ENCODE measurements around the gene PPP1R36. TPM values are rescaled to one million over a fixed set of nuclear protein-coding genes. Genes with fewer than 3 reads are reported as not detected.

Gene PPP1R36
- total and polyA plus RNA-seq, 2 of the 4 experiments (the other 2 are of a cell fraction) = 0.15 to 0.54 TPM

DNA sequence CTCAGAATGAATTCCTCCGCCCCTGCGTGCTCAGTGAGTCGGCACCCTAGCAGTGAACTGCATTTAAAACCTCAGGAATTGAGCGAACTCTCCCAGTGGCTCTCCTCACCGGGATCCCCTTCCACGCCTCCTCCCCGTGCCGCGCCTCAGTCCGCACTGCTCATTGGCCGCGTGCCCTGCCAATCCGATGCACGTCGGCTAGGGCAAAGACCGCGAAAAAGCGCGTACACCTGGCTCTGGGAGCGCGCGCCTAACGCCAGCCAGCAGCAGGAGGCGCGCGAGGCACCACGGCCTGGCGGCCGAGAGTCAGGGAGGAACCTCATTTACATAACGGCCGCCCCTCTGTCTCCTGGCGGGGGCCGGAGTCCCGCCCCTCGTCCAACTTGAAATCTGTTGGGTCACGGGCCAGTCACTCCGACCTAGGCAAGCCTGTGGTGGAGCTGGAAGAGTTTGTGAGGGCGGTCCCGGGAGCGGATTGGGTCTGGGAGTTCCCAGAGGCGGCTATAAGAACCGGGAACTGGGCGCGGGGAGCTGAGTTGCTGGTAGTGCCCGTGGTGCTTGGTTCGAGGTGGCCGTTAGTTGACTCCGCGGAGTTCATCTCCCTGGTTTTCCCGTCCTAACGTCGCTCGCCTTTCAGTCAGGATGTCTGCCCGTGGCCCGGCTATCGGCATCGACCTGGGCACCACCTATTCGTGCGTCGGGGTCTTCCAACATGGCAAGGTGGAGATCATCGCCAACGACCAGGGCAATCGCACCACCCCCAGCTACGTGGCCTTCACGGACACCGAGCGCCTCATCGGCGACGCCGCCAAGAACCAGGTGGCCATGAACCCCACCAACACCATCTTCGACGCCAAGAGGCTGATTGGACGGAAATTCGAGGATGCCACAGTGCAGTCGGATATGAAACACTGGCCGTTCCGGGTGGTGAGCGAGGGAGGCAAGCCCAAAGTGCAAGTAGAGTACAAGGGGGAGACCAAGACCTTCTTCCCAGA is 9.3 kb upstream of the PPP1R36 start, which contains the start of gene HSPA2:
Gene HSPA2 (plus strand): TSS at position 534 of the 995 bp plus-strand sequence. CDS start 109 bp downstream, at position 643.
- H3K27ac ChIP-seq (ENCODE audit: insufficient read depth, low read length) = peak within 1 kb of the TSS; percentile 40
- H3K14ac ChIP-seq (replicated peaks; ENCODE audit: low read depth, low read length) = peak within 1 kb of the TSS; percentile 71
- peak within 1 kb of the TSS; percentile 19 for H4K5ac ChIP-seq (ENCODE audit: low read depth, low read length)
- peak within 1 kb of the TSS; percentile 86 for H2BK120ac ChIP-seq (ENCODE audit: low read depth, low read length)
- peak within 1 kb of the TSS; percentile 51 to 89 for H4K8ac ChIP-seq (ENCODE audit: low read depth in 2 of 2, low read length in 2 of 2)
- H2BK20ac ChIP-seq (ENCODE audit: low read depth, low read length) = no peak within 1 kb of the TSS
- in situ Hi-C loops (cut with MboI; ENCODE audit: low sequenced_read_pairs) (loop anchor here (5.0 to 25.0 kb wide), 2 partner anchors 92 to 372 kb away; partner anchors contain the start of gene CHURC1), dilution Hi-C loops (cut with HindIII; ENCODE audit: low sequenced_read_pairs, unreplicated experiment) (no loop called here), intact Hi-C loops (cut with micrococcal nuclease) (loop anchor here (1.0 to 5.0 kb wide), 5 partner anchors 72 to 222 kb away; no protein-coding TSS in a partner anchor)
- H3K23ac ChIP-seq (ENCODE audit: low read depth, low read length) = peak within 1 kb of the TSS; percentile 67; the same call in 1 of the 2 replicates
- ChIA-PET POLR2A (ENCODE audit: unreplicated experiment) (interaction anchor here (0.6 to 1.2 kb wide), 4 partner anchors 31 to 158 kb away, joined by 3 to 14 read pairs (median 4); no protein-coding TSS in a partner anchor), CTCF (interaction anchor here (0.5 to 1.8 kb wide), 9 partner anchors 16 to 272 kb away, joined by 3 to 13 read pairs (median 5); no protein-coding TSS in a partner anchor)
- peak within 1 kb of the TSS; percentile 44 for H2BK5ac ChIP-seq (ENCODE audit: low read depth, low read length, poor library complexity, severe bottlenecking)
- H2BK15ac ChIP-seq (ENCODE audit: low read depth, low read length) = peak within 1 kb of the TSS; percentile 60; the same call in 2 of the 3 replicates
- peak within 1 kb of the TSS; percentile 86 for H3K4ac ChIP-seq (ENCODE audit: low read depth, low read length)
- peak within 1 kb of the TSS; percentile 17 for H4K91ac ChIP-seq (ENCODE audit: insufficient read depth, low read depth, low read length)
- no peaks in the 10 kb centered on the region; the same call in 1 of the 2 replicates for H3K4me1 ChIP-seq (ENCODE audit: control insufficient read depth, insufficient read depth, low read length)
- 0 out of 2 replicates have a peak within 1 kb of the TSS, but pooled peaks have one; percentile 78 for H3K56ac ChIP-seq (ENCODE audit: extremely low read depth, insufficient read depth, low read length)
- no peaks in the 10 kb centered on the region; the same call in none of the 2 replicates for H4K20me1 ChIP-seq (ENCODE audit: insufficient read depth, low read length)
- H3K9me1 ChIP-seq (ENCODE audit: insufficient read depth, low read length) = peaks cover 12% of the 10 kb centered on the region; the same call in 1 of the 2 replicates
- peaks cover 11% of the 10 kb centered on the region for H3K9me3 ChIP-seq (ENCODE audit: control insufficient read depth, insufficient read depth, low read length)
- no peaks in the 10 kb centered on the region for H3K36me3 ChIP-seq (ENCODE audit: control insufficient read depth, insufficient read depth, low read length)
- peak within 1 kb of the TSS; percentile 71 for H2AK9ac ChIP-seq (replicated peaks; ENCODE audit: low read depth, low read length, poor library complexity)
- peaks cover 15 to 27% of the 10 kb centered on the region in 2 experiments; a peak in 3 of 4 replicates for H3K79me1 ChIP-seq (ENCODE audit: low read depth in 1 of 2, low read length in 2 of 2)
- H3K27me3 ChIP-seq (ENCODE audit: control insufficient read depth, insufficient read depth, low read length) = no peaks in the 10 kb centered on the region
- peak; percentile 95 for ATAC-seq (ENCODE audit: low read depth)
- BruUV-seq (replicated peaks) = no TSS peak
- H3K4me2 ChIP-seq (ENCODE audit: low read depth, low read length) = peak within 1 kb of the TSS; percentile 70
- peak within 1 kb of the TSS; percentile 94 for H2AK5ac ChIP-seq (ENCODE audit: low read depth, low read length)
- peak within 1 kb of the TSS; percentile 15; the same call in 1 of the 2 replicates for H3K9ac ChIP-seq (ENCODE audit: low read depth, low read length)
- peak within 1 kb of the TSS; percentile 94 for H2AFZ ChIP-seq (replicated peaks; ENCODE audit: low read length, poor library complexity)
- DNase-seq = peak; percentile 99
- WGBS, 2 experiments (ENCODE audit: extremely low coverage in 2 of 2, insufficient read length in 1 of 2) = 5% methylated on average over 35 of the region's 79 CpGs; no CpG with 5 or more reads in 1 of the 2 experiments
- H3K4me3 ChIP-seq (ENCODE audit: insufficient read depth, low read depth, low read length) = peak within 1 kb of the TSS; percentile 67
- peak within 1 kb of the TSS; percentile 3; the same call in 1 of the 2 replicates for H3K18ac ChIP-seq (ENCODE audit: low read depth, low read length)
- TF ChIP-seq, protein P1, sequence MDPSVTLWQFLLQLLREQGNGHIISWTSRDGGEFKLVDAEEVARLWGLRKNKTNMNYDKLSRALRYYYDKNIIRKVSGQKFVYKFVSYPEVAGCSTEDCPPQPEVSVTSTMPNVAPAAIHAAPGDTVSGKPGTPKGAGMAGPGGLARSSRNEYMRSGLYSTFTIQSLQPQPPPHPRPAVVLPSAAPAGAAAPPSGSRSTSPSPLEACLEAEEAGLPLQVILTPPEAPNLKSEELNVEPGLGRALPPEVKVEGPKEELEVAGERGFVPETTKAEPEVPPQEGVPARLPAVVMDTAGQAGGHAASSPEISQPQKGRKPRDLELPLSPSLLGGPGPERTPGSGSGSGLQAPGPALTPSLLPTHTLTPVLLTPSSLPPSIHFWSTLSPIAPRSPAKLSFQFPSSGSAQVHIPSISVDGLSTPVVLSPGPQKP (IDR thresholded peaks at IDR 0.05; ENCODE audit: borderline replicate concordance, low read depth, low read length) = no peak
- no peak for TF ChIP-seq RCOR1 (IDR thresholded peaks at IDR 0.05; ENCODE audit: insufficient replicate concordance, low read length)
- peak; percentile 12 for TF ChIP-seq FOS (IDR thresholded peaks at IDR 0.05; ENCODE audit: low read depth, low read length)
- peak; percentile 93 for TF ChIP-seq BHLHE40 (IDR thresholded peaks at IDR 0.05; ENCODE audit: low read depth, low read length)
- TF ChIP-seq NFE2L2 (IDR thresholded peaks at IDR 0.05; ENCODE audit: low read depth, low read length) = no peak
- TF ChIP-seq POLR2A (IDR thresholded peaks at IDR 0.05; ENCODE audit: low read depth, low read length) = peak; percentile 98
- TF ChIP-seq MAZ (IDR thresholded peaks at IDR 0.05; ENCODE audit: borderline replicate concordance, low read depth, low read length) = peak; percentile 91
- TF ChIP-seq, protein P2, sequence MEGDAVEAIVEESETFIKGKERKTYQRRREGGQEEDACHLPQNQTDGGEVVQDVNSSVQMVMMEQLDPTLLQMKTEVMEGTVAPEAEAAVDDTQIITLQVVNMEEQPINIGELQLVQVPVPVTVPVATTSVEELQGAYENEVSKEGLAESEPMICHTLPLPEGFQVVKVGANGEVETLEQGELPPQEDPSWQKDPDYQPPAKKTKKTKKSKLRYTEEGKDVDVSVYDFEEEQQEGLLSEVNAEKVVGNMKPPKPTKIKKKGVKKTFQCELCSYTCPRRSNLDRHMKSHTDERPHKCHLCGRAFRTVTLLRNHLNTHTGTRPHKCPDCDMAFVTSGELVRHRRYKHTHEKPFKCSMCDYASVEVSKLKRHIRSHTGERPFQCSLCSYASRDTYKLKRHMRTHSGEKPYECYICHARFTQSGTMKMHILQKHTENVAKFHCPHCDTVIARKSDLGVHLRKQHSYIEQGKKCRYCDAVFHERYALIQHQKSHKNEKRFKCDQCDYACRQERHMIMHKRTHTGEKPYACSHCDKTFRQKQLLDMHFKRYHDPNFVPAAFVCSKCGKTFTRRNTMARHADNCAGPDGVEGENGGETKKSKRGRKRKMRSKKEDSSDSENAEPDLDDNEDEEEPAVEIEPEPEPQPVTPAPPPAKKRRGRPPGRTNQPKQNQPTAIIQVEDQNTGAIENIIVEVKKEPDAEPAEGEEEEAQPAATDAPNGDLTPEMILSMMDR (conservative IDR thresholded peaks at IDR 0.05; ENCODE audit: low read depth, low read length) = peak; percentile 97
- no peak for TF ChIP-seq MAFK (IDR thresholded peaks at IDR 0.05; ENCODE audit: low read depth, low read length)
- peak; percentile 78 for TF ChIP-seq RAD21 (IDR thresholded peaks at IDR 0.05; ENCODE audit: low read length)
- no peak for TF ChIP-seq CEBPB (IDR thresholded peaks at IDR 0.05; ENCODE audit: low read depth, low read length)
- peak; percentile 86 for TF ChIP-seq SMC3 (IDR thresholded peaks at IDR 0.05; ENCODE audit: low read depth, low read length)
- TF ChIP-seq MXI1 (IDR thresholded peaks at IDR 0.05; ENCODE audit: borderline replicate concordance, low read depth, low read length) = 0 out of 2 replicates have a peak, but pooled peaks have one; percentile 12
